HG03025 (cell line): ENCODE results near the gene UBE2Q1.

Source experiments
- ATAC-seq: cut with Tn5 transposase; IDR thresholded peaks from one replicate; pipeline ENCODE4 v1.9.1; 2021; ENCODE audit warnings: mild to moderate bottlenecking, moderate library complexity; ENCODE audit not compliant: unreplicated experiment, low FRiP score

The UBE2Q1 gene

DNA sequence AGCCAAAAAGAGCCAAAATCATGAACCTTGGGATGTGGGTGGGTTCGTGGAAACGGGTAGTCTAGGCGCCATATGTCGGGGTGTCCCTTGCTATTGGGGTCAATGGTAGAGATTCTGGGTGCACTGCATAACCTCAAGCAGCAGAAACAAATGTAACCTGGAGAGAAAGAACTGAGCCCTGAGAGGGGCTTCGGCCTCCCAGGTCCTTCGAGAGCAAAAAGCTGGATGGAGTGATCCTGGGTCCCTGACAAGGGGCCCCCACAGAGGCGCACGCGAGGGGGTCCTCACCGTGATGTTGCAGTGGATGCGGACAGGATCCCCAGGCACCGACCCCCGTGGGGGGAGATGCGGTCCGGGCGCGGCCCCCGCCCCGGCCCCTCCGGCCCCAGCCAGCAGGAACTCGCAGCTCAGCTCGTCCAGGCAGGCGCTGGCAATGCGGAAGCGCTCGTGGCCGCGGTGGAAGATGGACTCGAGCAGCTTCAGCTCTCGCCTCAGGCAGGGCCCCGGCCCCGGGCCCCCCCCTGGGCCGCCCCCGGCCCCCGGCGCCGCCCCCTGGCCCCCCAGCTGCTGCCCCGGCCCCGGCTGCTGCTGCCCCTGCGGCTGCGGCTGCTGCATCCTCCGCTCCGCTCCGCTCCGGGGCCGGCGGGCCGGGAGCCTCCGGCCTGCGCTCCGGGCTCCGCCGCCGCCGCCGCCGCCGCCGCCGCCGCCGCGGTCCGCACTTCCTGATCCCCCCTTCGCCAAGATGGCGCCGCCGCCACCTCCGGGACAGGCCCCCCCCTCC is at the start of gene UBE2Q1:
Gene UBE2Q1, minus strand, starts transcription at position 724 of the 781 bp plus-strand sequence. Its CDS starts 109 bp downstream, at position 615.
- peak; percentile 18 for ATAC-seq

DNA sequence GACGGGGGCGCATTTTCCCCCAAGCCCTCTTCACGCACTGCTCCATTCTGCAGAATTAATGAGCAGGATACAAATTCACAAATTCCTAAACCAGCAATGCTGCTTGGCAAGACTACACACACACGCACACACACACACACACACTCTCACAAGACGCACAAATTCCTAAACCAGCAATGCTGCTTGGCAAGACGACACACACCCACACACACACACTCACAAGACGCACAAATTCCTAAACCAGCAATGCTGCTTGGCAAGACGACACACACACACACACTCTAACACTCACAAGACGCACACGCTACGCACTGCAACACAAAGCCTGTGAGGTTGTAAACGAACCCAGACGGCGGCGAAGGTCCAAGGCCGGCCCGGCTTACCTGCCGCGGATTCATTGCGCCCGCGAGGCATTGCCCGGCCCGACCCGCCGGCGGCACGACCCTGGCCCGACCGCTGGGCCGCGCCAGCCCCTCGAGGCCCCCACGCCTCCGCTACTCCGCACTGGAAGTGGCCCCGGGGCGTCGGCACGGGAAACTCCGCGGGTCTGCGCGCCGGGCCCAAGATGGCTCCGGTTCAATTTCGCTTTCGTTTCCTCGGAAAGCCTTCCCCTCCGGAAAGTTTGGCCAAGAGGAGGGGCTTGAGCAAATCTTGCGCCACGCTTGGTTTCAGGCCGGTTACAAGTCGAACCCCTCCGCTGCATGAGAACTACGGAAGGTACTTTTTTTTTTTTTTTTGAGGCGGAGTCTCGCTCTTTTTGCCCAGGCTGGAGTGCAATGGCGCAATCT is 49.3 kb upstream of the UBE2Q1 start, which contains the start of gene ADAR:
Gene ADAR, minus strand, starts transcription at position 578 of the 788 bp plus-strand sequence. Its CDS starts 180 bp downstream, at position 398.
- ATAC-seq, result peak; percentile 51

DNA sequence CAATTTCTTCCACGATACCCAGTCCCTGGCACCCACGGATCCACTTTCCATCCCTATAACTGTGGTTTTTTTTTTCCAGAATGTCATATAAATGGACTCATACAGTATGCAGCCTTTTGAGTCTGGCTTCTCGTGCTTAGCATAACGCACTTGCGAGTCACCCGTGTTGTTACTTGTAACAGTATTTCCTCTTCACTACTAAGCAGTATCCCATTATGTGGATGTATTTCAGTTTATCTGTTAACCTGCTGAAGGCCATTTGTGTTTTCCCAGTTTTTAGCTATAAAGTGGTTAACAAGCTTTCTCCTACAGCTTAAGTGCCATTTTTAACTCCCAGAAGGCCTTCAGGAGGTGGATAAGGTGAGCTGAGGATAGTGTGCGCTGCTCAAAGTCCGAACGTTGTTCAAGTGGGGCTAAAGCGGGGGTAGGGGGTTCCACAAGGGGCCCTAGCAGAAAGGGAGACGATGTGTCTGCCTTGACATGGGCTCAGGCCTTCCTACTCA is 48.7 kb upstream of the UBE2Q1 start:
- ATAC-seq, result no peak

DNA sequence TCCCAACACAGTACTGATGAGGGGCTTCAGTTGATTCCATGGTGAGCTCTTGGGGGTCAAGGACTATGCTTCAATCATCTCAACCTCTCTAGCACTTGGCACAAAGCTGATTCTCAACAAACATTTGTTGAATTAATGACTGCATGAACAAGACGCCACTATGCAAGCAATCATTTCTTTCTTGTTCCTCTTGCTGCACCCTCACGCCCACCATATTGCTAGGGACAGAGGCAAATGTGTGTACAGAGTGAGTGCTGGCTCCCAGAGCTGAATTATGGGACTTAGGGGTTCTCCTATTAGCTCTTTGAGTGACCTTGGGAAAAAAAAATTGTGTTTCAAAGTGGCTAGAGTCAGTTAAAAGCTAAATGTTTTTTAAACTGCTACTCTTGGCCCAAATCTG is 47.1 kb upstream of the UBE2Q1 start:
- ATAC-seq, result no peak

DNA sequence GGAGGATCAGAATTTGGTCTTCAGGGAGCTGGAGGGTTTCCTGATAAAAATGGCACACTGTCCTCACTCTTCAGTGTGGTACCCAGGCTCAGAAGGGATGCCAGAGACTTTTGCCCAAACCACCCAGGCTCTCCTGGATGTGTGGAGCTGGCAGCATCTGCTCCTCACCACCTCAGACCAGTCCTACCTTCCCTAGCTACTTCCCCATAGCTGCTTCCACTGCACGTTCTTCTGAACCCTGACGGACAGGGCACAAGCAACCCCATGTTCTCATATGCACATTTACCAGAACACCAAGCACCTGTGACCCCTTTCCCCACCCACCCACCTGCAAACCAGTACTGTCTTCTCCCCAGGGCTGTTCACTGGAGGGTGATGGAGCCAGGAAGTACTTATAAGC is 44.9 kb upstream of the UBE2Q1 start:
- ATAC-seq, result no peak

DNA sequence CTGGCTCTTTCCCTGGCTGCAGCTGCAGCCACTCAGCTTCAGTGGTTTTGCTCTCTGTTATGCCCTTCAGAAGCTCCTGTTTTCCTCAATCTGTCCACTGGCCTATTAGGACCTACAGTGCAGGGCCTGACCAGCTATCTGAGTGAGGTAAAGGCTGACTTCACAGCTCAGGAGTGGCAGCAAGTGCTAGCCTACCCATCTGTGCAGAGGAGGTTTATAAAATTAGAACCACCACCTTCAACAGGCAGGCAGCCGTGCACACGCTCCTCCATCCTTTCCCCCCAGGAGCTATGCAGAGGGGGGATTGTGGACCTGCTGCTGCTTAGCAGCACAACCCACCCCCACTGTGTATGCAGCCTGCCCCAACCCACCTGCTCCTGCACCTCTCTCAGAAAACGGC is 41.2 kb upstream of the UBE2Q1 start:
- no peak for ATAC-seq

DNA sequence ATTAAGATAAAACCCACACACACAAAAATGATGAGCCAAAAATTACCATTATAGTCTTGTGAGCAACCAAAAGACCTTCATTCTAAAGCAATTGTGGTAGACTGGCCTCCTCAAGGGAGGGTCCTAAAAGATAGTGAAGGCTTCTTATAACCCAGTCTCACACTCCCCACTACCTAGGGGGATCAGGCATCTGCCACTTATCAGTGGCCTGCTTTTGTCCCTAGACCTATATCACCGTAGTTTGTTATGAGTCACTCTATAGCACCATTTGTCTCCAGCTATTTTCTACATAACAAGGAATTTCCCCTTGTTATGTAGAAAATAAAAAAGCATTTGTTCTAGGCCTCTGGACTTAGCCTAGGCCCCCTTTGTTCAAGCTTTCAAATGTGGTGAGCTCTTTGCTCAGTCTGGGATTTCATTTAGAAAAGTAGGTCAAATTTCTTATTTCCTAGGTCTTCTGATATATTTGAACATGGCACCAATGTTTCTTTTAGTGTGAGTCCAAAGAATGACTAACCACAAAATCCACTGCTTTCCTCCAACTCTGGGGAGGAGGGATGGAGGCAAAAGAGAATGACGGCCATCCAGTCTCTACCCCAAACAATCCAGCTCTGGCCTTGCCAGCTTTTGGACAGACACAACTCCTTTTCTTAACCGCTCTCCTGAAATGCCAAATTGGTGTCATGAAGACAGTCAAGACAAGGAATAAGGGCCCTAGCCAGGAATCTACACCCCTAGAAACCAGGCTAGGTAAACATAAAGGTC is 40.6 kb upstream of the UBE2Q1 start:
- ATAC-seq, result no peak

DNA sequence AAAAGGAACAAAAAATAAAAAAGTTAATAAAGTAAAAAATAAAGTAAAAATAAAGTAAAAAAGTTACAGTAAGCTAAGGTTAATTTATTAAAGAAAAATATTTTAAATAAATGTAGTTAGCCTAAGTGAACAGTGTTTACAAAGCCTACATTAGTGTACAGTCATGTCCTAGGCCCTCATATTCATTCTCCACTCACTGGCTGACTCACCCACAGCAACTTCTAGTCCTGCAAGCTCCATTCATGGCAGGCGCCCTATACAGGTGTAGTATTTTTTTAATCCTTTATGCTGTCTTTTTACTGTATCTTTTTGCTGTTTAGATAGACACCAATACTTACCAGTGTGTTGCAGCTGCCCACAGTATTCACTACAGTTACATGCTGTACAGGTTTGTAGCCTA is 37.2 kb upstream of the UBE2Q1 start:
- ATAC-seq, result no peak

DNA sequence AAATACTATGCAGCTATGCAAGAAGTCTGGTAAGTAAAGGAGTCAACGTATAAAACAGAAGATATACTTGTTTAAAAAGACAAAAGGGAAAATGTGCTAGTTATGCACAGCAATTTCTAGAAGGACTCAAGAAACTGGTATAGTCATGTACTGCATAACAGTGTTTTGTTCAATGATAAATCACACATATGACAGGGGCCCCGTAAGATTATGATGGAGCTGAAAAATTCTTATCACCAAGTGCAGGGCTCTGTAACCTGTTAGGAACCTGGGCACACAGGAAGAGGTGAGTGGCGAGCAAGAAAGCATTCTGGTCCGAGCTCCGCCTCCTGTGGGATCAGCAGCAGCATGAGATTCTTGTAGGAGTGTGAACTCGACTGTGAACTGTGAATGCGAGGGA is 36.3 kb upstream of the UBE2Q1 start:
- ATAC-seq, result no peak

DNA sequence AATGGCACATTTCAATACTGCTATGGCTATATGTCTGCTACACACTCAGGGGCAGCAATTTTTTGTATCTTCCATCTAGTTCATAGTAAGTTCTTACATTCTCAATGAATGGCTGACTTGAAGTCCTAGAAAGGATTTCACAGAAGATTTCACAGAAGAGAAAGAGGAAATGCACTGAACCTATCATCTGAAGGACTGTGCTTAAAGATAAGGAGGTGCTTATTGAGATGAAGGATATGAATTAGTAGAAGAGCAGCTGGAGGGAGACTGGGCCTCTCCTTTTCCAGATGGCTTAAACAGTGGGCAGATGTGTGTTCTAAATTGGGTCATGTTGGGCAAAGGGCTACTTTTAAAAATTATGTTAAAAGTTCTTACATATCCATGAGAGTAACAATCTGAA is 34.9 kb upstream of the UBE2Q1 start:
- ATAC-seq, result no peak

DNA sequence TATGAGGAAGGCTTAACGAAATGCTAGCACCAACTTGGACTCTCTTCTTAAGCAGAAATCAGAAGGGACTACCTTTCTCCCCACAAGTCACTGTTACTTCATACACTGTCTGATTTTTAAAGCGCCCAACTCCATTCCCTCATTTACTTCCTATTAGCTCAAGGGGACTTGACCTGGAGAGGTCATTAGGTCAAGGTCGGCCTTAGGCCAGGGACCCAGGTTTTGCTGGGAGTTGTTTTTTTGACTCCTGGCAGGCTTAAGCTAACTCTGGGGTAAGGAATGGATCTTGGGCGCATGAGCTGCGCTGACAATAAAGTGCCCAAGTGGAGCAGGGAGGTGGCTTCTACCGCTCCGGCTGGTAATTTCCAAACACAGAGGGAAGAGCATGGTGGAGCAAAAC is 32.7 kb upstream of the UBE2Q1 start:
- ATAC-seq, result no peak

DNA sequence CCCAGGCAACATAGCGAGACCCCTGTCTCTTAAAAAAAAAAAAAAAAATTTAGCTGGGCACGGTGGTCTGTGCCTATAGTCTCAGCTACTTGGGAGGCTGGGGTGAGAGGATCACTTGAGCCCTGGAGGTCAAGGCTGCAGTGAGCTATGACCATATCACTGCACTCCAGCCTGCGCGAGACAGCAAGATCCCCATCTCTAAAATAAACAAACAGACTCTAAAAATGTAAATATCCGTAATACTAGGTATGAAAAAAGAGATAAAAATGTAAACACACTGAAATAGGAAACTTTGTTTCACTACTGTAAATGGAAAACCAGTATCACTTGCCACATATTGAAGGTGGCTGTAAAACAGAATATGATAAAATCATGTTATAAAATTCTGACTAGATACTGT is 32.3 kb upstream of the UBE2Q1 start:
- ATAC-seq, result no peak

DNA sequence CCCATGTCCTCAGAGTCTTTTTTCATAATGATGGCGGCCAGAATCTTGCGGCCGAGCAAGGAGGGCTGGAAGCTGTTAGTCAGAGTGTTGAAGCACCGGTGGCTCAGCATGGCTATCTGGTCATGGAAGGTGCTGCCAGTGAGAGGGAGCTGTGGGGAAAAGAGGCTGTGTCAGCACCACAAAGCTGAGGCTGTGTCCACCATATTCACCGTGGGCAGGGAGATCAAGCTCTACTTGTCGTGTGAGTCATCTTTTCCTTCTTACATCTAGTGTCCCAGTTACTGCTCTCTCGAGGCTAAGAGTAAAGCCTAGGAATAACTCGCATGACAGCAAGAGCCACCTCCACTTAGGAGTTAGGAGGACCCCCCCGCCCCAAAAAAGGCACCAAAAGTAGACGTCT is 31.3 kb upstream of the UBE2Q1 start:
- no peak for ATAC-seq

DNA sequence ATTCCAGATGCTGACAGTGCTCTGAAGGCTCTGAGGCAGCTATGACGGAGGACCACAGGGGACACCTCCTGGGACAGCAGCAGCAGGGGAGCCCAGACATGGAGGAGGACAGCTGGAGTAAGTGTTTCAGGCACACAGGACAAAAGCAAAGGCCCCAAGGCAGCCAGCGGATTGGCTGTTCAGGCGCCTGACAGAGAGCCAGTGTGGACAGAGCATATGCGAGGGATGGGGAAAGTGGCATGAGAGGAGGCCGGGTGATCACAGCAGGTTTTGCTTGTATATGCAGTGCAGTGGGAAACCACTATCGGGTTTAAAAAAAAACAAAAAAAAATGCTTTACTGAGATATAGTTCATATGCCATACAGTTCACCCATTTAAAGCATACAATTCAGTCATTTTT is 28.2 kb upstream of the UBE2Q1 start:
- no peak for ATAC-seq

DNA sequence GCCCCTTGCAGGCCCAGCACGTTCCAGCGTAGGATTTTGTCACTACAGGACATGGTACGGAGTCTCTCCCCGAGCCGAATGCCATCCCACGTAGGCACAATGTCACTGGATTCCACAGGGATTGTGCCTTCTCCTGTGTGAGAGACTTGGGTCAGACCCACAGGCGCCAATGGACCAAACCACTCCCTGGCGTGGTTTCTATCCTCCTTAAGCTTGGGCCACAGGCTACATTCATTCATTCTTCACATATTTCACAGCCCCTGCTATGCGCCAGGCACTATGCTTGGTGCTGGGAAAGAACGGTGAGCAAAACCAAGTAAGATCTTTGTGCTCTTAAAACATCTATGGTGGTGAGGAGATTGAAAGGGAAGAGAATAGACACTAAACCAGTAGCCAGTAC is 27.8 kb upstream of the UBE2Q1 start:
- no peak for ATAC-seq

DNA sequence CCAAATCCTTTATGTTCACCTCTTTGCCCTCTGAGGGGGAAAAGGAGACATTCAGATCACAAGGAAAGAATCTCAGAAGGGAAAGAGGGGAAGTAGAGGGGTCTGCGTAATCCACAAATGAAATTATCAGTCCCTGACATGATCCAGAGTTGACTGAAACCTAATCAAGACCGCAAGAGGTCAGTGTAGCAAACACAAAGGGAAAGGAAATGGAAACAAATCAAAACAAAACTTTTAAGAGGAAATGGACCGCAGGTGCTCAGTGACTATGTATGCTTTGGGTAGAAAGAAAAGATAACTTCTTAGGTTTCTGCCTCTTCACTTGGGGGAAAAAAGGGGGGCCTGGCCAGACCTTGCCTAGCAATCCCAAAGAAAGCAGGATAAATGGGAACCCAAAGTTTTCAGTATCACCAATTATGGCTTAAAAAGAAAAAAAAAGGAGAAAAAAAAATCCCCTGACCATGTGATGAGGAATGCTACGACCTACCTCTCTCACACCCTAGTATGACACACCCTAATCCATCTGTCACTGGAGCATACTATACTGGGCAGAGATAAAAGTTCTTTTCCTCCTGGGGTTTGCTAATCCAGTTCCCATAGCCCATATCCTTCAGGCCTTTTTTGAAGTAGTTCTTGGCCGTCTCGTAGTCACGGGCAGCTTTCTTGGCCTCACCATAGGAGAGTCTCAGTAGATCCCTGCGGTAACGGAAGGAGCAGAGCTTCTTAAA is 26.0 kb upstream of the UBE2Q1 start:
- no peak for ATAC-seq

DNA sequence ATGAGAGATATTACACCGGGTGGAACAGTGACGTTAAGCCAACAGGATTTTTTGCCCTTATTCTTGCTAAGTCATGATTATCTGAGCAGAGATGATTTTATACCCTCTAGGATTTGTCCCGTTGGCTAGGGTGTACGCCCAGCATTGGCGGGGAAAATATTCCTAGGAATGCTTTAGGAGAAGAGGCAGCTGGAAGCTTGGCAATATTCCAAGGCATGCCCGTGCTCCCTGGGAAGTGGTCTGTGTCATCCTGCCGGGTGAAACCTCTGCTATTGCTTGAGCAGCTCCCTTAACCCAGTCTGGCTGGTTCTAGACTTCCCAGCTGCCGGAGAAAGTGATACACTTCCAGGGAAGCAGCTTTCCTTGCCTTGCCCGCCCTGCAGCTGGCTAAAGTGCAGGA is 25.3 kb upstream of the UBE2Q1 start:
- no peak for ATAC-seq

DNA sequence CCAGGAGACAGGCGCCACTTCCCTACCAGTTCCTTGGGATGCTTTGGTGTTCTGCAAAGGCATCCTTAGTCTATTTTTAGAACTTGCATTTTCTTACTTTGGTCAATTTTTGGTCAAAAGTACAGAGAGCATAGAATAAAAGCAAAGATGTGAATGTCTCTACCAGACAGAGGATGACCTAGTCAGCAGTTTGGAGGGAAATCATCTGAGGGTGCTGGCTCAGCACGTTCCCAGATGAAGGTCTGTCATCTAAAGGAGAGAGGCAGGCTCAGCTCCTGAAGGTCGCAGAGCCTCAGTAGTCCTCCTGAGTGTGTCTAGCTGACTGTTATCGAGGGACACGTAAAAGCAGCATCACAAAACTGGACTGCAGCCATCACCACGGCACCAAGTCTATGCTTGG is 24.4 kb upstream of the UBE2Q1 start:
- ATAC-seq, result no peak

DNA sequence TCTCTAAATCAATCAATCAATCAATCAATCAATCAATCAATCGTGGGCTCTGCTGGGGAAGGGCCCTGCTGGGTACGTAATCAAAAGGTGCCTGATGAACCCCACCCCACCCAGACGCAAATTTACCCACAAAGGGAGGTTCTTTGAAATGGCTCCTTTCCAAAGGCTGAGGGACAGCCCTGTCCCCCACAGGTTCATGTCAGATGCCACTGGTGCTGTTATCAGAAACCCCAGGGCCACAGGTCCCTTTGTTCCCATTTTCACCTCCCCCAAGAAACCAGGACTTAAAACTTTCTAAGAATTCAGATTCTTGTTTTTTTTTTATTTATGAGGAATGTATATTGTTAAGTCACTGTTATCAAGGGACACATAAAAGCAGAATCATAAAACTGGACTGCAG is 23.3 kb upstream of the UBE2Q1 start:
- no peak for ATAC-seq

DNA sequence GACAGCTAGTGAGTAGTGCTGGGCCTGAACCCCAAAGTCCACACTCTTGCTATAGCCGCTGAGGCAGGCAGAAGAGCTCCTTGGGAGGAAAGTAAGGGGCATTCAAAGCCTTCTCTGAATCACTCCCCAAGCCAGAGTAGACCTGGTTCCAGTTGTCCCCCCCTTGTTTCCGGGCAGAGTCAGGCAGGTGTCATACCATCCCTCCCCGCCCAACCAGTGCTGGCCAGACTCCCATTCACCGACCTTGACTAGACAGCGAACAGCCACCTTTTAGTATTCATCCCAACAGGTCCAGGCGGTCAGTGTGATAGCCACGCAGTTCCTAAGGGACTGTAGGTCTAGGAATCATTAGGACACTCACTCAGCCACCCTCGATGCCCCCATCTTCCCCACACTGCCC is 20.9 kb upstream of the UBE2Q1 start:
- ATAC-seq, result no peak
